ENCODE measurements around the gene RPS6KA6.

RPS6KA6 gene

DNA sequence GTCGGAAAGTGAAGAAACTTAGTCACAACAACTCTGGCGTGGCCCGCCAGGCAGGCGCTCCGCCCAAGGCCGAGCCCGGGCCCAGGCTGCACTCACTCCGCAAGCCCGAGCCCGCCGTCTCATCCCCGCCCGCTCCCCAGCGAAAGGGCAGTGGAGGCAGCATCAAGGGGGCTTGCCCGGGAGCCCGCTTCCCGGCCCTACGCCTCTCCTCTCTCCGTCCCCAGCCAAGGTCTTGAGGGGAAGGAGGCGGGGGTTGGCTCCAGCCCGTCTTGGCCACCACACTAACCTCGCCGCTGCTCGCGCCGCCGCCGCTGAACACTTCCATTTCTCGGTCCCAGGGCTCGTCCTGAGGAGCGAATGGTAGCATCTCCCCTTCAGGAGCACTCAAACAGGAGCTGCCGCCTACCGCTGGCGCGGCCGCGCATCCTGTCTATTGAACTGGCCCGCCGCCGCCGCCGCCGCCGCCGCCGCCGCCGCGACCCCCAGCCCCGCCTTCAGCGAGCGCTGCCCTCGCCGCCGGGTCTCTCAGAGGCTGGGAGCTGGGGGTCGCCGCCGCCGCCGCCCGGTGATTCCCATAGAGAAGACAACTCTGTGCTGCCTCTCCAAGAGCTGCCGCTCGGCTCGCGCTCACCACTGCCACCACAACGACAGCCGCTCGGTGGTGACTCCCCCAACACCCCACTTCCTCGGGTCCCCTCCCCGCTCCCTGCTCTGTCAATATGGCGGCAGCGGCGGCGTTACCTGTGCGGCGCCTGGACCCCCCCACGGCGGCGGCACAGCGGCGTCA is at the start of gene RPS6KA6:
TSS of gene RPS6KA6 (minus strand) at position 667 of the 787 bp plus-strand sequence. CDS start at position 367, 300 bp downstream.
- peak within 1 kb of the TSS; percentile 58 for H3K4me3 ChIP-seq (ENCODE audit: low read depth, low read length)
- DNase-seq (ENCODE audit: low read depth), result no peak

DNA sequence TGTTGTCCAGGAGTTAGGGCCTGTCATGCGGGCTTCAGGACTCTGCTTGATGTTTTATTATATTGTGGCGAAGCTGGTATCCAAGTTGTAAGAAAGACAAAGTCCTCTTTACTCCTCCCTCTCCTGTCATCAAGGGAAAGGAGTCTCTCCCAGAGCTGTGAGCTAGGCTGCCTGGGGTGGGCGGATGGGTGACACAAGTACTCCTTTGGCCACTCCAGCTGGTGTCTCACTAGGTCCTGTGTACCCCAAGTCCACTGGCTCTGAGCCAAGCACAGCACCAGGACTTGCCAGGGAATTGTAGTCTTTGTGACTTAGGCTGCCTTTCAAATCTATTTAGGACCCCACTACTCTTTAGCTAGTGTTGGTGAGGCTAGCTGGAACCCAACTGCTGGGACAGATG is 36.7 kb upstream of the RPS6KA6 start:
- H3K4me3 ChIP-seq (ENCODE audit: low read depth, low read length), result no peak overlapping the region
- DNase-seq (ENCODE audit: low read depth), result no peak

GRCh38 chrX:84223261-84223660 is 35.3 kb upstream of the RPS6KA6 start:
- H3K4me3 ChIP-seq (ENCODE audit: low read depth, low read length), result no peak overlapping the region
- DNase-seq (ENCODE audit: low read depth), result no peak

DNA sequence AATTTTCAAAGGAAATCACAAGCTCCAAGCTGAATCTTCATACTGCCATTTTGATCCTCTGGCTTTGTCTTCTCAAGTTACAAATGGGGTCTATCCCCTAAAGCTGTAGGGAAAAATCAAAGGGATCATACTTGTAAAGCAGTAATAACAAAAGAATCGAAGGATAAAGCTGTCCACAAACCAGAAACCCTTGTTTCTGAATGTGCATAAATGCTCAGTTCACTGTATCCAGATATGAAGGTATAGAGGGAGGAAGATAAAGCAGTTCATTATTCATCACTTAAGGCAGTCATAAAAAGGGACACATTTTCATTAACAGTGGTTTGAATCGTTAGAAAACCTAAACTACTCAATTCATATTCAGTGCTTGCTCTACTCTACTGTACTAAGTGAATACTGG is 33.2 kb upstream of the RPS6KA6 start:
- no peak for DNase-seq (ENCODE audit: low read depth)
- H3K4me3 ChIP-seq (ENCODE audit: low read depth, low read length), result no peak overlapping the region

- no peak for DNase-seq (ENCODE audit: low read depth)
- H3K4me3 ChIP-seq (ENCODE audit: low read depth, low read length), result no peak overlapping the region
These were observed 31.6 kb upstream of the RPS6KA6 start for GRCh38 chrX:84219551-84219950.

- no peak for DNase-seq (ENCODE audit: low read depth)
- H3K4me3 ChIP-seq (ENCODE audit: low read depth, low read length), result no peak overlapping the region
These were observed 30.7 kb upstream of the RPS6KA6 start for GRCh38 chrX:84218726-84219125.

- H3K4me3 ChIP-seq (ENCODE audit: low read depth, low read length), result no peak overlapping the region
- DNase-seq (ENCODE audit: low read depth), result no peak
These were observed 28.9 kb upstream of the RPS6KA6 start for GRCh38 chrX:84216881-84217280.

- DNase-seq (ENCODE audit: low read depth), result no peak
- H3K4me3 ChIP-seq (ENCODE audit: low read depth, low read length), result no peak overlapping the region
These were observed 28.4 kb upstream of the RPS6KA6 start for GRCh38 chrX:84216406-84216805.

DNA sequence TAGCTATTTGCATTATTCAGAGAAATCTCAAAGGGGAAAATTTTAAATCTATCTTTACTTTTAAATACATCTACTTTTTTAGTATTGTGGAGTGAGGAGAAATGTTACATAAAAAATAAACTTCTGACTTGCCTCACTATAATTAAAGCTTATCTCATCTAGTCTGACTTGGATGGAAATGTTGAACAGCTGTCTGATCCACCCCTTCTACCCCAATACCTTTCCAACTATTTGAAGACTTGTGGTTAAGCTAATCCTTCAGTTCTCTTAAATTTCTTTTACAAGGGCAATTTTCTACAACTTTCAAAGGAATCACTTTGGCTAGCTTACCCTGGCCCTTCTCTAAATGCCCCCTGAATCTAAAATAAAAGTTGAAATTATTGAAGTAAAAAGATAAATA is 17.3 kb upstream of the RPS6KA6 start:
- H3K4me3 ChIP-seq (ENCODE audit: low read depth, low read length), result no peak overlapping the region
- no peak for DNase-seq (ENCODE audit: low read depth)

GRCh38 chrX:84199688-84200087 is 11.7 kb upstream of the RPS6KA6 start:
- no peak overlapping the region for H3K4me3 ChIP-seq (ENCODE audit: low read depth, low read length)
- DNase-seq (ENCODE audit: low read depth), result no peak

- no peak for DNase-seq (ENCODE audit: low read depth)
These were observed 9.6 kb upstream of the RPS6KA6 start for GRCh38 chrX:84197550-84197949.

GRCh38 chrX:84192006-84192405 is 4.0 kb upstream of the RPS6KA6 start:
- no peak overlapping the region for H3K4me3 ChIP-seq (ENCODE audit: low read depth, low read length)
- no peak for DNase-seq (ENCODE audit: low read depth)

More at GRCh38 chrX:84197550-84197949, 9.6 kb upstream of the RPS6KA6 start:
- H3K4me3 ChIP-seq (ENCODE audit: low read depth, low read length), result no peak overlapping the region

DNA sequence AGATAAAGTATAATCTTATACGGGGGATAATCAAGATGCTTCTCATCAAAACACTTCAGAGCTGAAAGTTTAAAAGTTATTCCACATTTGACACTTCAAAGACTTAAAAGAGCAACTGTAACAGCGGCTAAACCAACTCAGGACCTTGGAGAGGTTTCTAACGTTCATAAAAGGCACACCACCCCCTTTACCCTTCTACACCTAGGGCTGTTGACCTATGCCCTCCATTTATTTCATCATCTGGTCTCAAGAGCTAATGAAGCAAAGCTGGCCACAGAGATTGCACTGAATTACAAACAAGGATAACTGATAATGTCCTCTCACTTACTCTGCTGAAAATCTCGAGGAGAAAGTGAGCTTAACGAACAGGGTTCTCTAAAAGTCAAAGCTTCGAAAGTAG is 1.1 kb upstream of the RPS6KA6 start:
- no peak overlapping the region for H3K4me3 ChIP-seq (ENCODE audit: low read depth, low read length)
- DNase-seq (ENCODE audit: low read depth), result no peak

DNA sequence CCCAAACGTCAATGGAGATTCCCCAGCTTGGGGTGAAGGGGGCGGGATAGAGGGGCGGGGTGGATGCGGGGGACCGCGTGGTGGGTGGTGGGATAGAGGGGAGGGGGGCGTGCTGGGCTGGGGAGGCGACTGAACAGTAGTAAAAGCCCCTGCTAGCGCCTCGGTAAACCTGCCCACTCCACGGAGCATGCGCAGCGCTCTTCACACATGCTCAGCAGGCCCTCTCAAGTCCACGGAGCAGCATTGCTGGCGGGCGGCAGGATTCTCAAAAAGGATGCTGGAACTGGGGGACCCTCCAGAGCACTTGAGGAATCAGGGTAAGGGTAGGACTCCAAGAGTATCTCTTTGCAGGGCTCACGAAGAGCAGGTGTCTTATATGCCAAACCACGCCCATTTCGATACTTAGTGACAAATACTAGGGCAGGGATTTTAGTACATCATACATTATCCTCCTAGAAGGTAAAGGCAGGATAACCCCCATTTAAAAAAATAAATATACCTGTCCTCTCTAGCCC is 378 bp upstream of the RPS6KA6 start:
- DNase-seq (ENCODE audit: low read depth), result no peak
- peak overlapping the region; percentile 58 for H3K4me3 ChIP-seq (ENCODE audit: low read depth, low read length)

GRCh38 chrX:84186603-84187532 is 1.1 kb downstream of the RPS6KA6 start:
- peak overlapping the region; percentile 58 for H3K4me3 ChIP-seq (ENCODE audit: low read depth, low read length)
- no peak for DNase-seq (ENCODE audit: low read depth)

DNA sequence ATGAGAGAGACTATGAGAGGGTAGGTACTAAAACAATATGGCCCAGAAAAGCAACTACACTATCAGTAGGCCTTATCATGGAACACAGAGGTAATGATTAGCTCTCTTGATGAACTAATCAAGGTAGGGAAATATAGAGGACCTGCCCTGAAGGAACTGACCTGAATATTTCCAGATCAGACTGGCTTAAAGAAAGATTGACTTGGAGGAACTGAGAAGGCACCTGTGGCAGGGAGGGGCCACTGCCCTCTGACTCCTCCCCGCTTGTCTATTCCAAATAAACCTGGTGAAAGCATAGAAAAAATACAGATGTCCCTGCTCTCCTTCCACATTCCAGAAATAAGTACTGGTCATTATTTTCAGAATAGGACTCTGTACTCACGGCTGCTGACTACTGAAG is 5.5 kb downstream of the RPS6KA6 start:
- DNase-seq (ENCODE audit: low read depth), result no peak
- no peak overlapping the region for H3K4me3 ChIP-seq (ENCODE audit: low read depth, low read length)

DNA sequence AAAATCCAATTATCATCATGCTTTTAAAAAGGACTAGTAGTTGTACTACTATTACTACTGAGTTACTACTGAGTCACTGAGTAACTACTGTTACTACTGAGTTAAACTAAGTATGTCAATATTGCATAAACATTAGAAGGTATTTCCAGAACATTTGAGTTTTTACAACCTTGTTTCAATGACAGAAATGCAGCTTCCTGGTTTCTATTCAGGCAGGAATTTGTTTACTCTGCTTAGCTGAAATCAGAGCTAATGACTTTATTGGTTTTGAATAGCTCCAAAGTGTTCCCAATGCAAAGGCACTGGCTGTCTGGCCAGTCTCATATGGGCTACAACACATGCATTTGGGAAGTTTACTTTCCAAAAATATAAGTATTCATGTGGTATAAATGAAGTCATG is 12.0 kb downstream of the RPS6KA6 start:
- H3K4me3 ChIP-seq (ENCODE audit: low read depth, low read length), result no peak overlapping the region
- DNase-seq (ENCODE audit: low read depth), result no peak

- no peak overlapping the region for H3K4me3 ChIP-seq (ENCODE audit: low read depth, low read length)
- DNase-seq (ENCODE audit: low read depth), result no peak
These were observed 12.7 kb downstream of the RPS6KA6 start for GRCh38 chrX:84175274-84175673.

DNA sequence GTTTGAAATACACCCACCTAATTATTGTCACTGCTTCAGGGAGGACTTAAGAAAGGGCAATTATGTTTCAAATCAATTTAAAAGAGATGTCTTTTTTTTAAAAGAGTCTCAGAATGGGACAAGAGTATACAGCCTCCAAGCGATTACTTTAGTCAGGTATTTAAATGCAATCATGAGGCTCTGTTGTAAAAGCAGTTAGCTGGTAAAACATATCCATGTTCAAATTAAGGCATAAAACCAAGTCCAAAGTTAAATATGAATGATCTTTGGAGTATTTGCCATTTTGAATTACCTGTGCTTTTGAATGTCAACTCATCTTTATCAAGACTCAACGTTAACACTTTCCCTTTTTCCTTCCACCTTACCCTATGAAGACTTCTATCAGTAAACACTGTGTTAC is 13.7 kb downstream of the RPS6KA6 start:
- DNase-seq (ENCODE audit: low read depth), result no peak
- no peak overlapping the region for H3K4me3 ChIP-seq (ENCODE audit: low read depth, low read length)

DNA sequence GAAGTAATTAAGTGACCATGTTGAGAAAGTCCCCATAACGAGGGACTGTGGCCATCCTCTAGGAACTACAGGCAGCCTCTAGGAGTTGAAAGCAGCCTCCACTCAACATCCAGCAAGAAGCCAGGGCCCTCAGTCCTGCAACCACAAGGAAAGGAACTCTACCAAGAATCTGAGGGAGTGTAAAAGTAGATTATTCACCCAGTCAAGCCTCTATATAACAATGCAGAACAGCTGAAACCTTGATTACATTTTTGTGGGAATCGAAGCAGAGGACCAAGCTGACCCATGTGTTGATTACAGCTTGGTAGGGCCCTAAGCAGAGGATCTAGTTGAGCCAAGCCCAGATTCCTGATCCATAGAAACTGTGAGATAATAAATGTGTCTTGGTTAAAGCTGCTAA is 17.1 kb downstream of the RPS6KA6 start:
- no peak overlapping the region for H3K4me3 ChIP-seq (ENCODE audit: low read depth, low read length)
- no peak for DNase-seq (ENCODE audit: low read depth)

Measured in skeletal muscle cell (primary cell).